Neural cell (in vitro differentiated cells): Measurements from ENCODE around the gene MAP6. TPM values are rescaled to one million over a fixed set of nuclear protein-coding genes. Genes with fewer than 3 reads are reported as not detected.

Source experiments
- H2AFZ ChIP-seq: fragments of 200-600, 300-800 bp; sonication (generic), shearing (Covaris generic); 2 replicates; pipeline ENCODE4 v1.6.0; 2014; ENCODE audit warnings: low read depth, mild to moderate bottlenecking, antibody characterized with exemption, low read length, moderate library complexity
- H3F3A ChIP-seq: fragments of 200-600 bp; shearing (Covaris generic); 2 replicates; pipeline ENCODE4 v1.6.1; 2016; ENCODE audit warnings: mild to moderate bottlenecking, moderate library complexity, mixed read lengths, antibody characterized with exemption, low read length; ENCODE audit not compliant: insufficient read depth, poor library complexity, severe bottlenecking
- H3K27ac ChIP-seq: fragments of 200-600, 300-800 bp; sonication (generic), shearing (Covaris generic); 2 replicates; pipeline ENCODE4 v1.5.1; 2014; ENCODE audit warnings: mild to moderate bottlenecking, low read length, moderate library complexity
- H3K27me3 ChIP-seq: fragments of 300-800, 200-600 bp; sonication (generic), shearing (Covaris generic); 2 replicates; pipeline ENCODE4 v1.6.0; 2014; ENCODE audit warnings: mild to moderate bottlenecking, low read depth, low read length, moderate library complexity; ENCODE audit not compliant: insufficient read depth
- H3K36me3 ChIP-seq: fragments of 300-800, 200-600 bp; sonication (generic), shearing (Covaris generic); 2 replicates; pipeline ENCODE4 v1.5.1; 2014; ENCODE audit warnings: mild to moderate bottlenecking, antibody characterized with exemption, low read length, moderate library complexity; ENCODE audit not compliant: insufficient read depth
- H3K4me2 ChIP-seq: fragments of 300-800, 200-600 bp; sonication (generic), shearing (Covaris generic); 2 replicates; pipeline ENCODE4 v1.6.0; 2014; ENCODE audit warnings: mild to moderate bottlenecking, low read length
- H3K4me3 ChIP-seq: fragments of 300-800, 200-600 bp; sonication (generic), shearing (Covaris generic); 2 replicates; pipeline ENCODE4 v1.5.1; 2014; ENCODE audit warnings: mild to moderate bottlenecking, low read length, moderate library complexity
- H3K79me2 ChIP-seq: fragments of 200-600 bp; shearing (Covaris generic); replicated peaks from 2 replicates; pipeline ENCODE4 v1.6.0; 2014; ENCODE audit warnings: mild to moderate bottlenecking, low read length, moderate library complexity; ENCODE audit not compliant: insufficient read depth
- H3K9ac ChIP-seq: fragments of 300-800, 200-600 bp; sonication (generic), shearing (Covaris generic); 2 replicates; pipeline ENCODE4 v1.6.1; 2016; ENCODE audit warnings: mild to moderate bottlenecking, low read length, mixed read lengths
- H3K9me2 ChIP-seq: fragments of 200-600 bp; shearing (Covaris generic); 2 replicates; pipeline ENCODE4 v1.6.1; 2016; ENCODE audit warnings: mild to moderate bottlenecking, low read length, mixed read lengths; ENCODE audit not compliant: insufficient read depth
- H3K9me3 ChIP-seq: fragments of 200-600, 300-800 bp; sonication (generic), shearing (Covaris generic); 2 replicates; pipeline ENCODE4 v1.6.1; 2016; ENCODE audit warnings: mild to moderate bottlenecking, mixed run types, low read length, moderate library complexity, mixed read lengths
- H4K20me1 ChIP-seq: fragments of 200-600 bp; shearing (Covaris generic); 2 replicates; pipeline ENCODE4 v1.6.1; 2016; ENCODE audit warnings: mild to moderate bottlenecking, mixed run types; ENCODE audit not compliant: insufficient read depth
- EP300 ChIP-seq: fragments of 450-650 bp; conservative IDR thresholded peaks from 2 replicates; pipeline ENCODE4 v1.6.1; 2014; ENCODE audit warnings: antibody characterized with exemption, mild to moderate bottlenecking, moderate library complexity; ENCODE audit not compliant: poor library complexity, severe bottlenecking
- EZH2 ChIP-seq: fragments of 200-600, 300-800 bp; shearing (Covaris generic), sonication (generic); IDR thresholded peaks from 2 replicates; pipeline ENCODE4 v1.6.1; 2014; ENCODE audit warnings: antibody characterized with exemption, low read length, borderline replicate concordance, mild to moderate bottlenecking; ENCODE audit not compliant: insufficient read depth, poor library complexity, severe bottlenecking
- MXI1 ChIP-seq: fragments of 450-650 bp; conservative IDR thresholded peaks from 2 replicates; pipeline ENCODE4 v1.6.1; 2014; ENCODE audit warnings: antibody characterized with exemption, mild to moderate bottlenecking; ENCODE audit not compliant: poor library complexity, severe bottlenecking
- POLR2AphosphoS5 ChIP-seq: IDR thresholded peaks from 2 replicates; pipeline ENCODE4 v1.6.1; 2012
- RAD21 ChIP-seq: fragments of 450-650 bp; conservative IDR thresholded peaks from 2 replicates; pipeline ENCODE4 v1.6.1; 2014; ENCODE audit warnings: antibody characterized with exemption, mild to moderate bottlenecking, moderate library complexity
- SMC3 ChIP-seq: fragments of 450-650 bp; conservative IDR thresholded peaks from 2 replicates; pipeline ENCODE4 v1.6.1; 2014; ENCODE audit warnings: antibody characterized with exemption, mild to moderate bottlenecking, moderate library complexity; ENCODE audit not compliant: poor library complexity
- TAF1 ChIP-seq: IDR thresholded peaks from 2 replicates; pipeline ENCODE4 v1.6.1; 2012; ENCODE audit warnings: low read depth
- polyA plus RNA-seq: library from polyadenylated mRNA; depleted of rRNA; stranded (reverse); fragments of >200 nt; gene quantifications from 2 replicates; pipeline ENCODE4 v1.2.3, GENCODE V29; 2014
- TF ChIP-seq, protein P1 (sequence below): fragments of 450-650 bp; IDR thresholded peaks from 2 replicates; pipeline ENCODE4 v1.5.1; 2014; ENCODE audit warnings: antibody characterized with exemption, mild to moderate bottlenecking, moderate library complexity; ENCODE audit not compliant: poor library complexity, severe bottlenecking
- TF ChIP-seq, protein P2 (sequence below): IDR thresholded peaks from 2 replicates; pipeline ENCODE4 v1.6.1; 2012; ENCODE audit warnings: borderline replicate concordance

The MAP6 gene
- polyA plus RNA-seq, 1 donor from 2014 or later: 178 TPM

DNA sequence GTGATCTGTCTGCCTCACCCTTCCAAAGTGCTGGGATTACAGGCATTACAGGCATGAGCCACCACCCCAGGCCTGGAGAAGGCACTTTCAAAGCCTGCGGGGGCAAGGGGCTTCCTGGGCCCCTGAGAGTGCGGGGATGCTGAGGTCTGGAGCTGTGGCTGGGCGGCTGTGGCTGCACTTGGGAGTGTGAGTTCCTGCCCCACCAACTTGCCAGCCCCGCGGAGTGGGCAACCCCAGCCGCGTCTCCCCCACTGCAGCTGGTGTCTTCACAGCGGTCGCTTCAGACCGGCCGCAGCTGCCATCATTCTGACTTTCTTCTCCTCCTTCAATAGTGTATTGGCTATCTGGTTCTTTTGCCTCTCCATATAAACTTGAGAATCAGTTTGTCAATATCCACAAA, 10.7 kb upstream of the MAP6 start:
- no peak overlapping the region for H3K4me2 ChIP-seq
- H3K9me2 ChIP-seq: no peaks in the 10 kb centered on the region
- H3K9me3 ChIP-seq: peaks cover 3% of the 10 kb centered on the region
- H2AFZ ChIP-seq: no peak overlapping the region
- H3K27me3 ChIP-seq: no peaks in the 10 kb centered on the region
- H3F3A ChIP-seq: no peaks in the 10 kb centered on the region
- H3K79me2 ChIP-seq: no peaks in the 10 kb centered on the region
- no peak overlapping the region for H3K27ac ChIP-seq
- no peak overlapping the region for H3K9ac ChIP-seq
- no peak for TF ChIP-seq EP300
- TF ChIP-seq, protein P1, sequence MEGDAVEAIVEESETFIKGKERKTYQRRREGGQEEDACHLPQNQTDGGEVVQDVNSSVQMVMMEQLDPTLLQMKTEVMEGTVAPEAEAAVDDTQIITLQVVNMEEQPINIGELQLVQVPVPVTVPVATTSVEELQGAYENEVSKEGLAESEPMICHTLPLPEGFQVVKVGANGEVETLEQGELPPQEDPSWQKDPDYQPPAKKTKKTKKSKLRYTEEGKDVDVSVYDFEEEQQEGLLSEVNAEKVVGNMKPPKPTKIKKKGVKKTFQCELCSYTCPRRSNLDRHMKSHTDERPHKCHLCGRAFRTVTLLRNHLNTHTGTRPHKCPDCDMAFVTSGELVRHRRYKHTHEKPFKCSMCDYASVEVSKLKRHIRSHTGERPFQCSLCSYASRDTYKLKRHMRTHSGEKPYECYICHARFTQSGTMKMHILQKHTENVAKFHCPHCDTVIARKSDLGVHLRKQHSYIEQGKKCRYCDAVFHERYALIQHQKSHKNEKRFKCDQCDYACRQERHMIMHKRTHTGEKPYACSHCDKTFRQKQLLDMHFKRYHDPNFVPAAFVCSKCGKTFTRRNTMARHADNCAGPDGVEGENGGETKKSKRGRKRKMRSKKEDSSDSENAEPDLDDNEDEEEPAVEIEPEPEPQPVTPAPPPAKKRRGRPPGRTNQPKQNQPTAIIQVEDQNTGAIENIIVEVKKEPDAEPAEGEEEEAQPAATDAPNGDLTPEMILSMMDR: no peak
- no peak for TF ChIP-seq MXI1
- TF ChIP-seq POLR2AphosphoS5: no peak
- no peak for TF ChIP-seq SMC3
- no peak for TF ChIP-seq TAF1
- no peak for TF ChIP-seq EZH2
- no peak for TF ChIP-seq RAD21
- TF ChIP-seq, protein P2, sequence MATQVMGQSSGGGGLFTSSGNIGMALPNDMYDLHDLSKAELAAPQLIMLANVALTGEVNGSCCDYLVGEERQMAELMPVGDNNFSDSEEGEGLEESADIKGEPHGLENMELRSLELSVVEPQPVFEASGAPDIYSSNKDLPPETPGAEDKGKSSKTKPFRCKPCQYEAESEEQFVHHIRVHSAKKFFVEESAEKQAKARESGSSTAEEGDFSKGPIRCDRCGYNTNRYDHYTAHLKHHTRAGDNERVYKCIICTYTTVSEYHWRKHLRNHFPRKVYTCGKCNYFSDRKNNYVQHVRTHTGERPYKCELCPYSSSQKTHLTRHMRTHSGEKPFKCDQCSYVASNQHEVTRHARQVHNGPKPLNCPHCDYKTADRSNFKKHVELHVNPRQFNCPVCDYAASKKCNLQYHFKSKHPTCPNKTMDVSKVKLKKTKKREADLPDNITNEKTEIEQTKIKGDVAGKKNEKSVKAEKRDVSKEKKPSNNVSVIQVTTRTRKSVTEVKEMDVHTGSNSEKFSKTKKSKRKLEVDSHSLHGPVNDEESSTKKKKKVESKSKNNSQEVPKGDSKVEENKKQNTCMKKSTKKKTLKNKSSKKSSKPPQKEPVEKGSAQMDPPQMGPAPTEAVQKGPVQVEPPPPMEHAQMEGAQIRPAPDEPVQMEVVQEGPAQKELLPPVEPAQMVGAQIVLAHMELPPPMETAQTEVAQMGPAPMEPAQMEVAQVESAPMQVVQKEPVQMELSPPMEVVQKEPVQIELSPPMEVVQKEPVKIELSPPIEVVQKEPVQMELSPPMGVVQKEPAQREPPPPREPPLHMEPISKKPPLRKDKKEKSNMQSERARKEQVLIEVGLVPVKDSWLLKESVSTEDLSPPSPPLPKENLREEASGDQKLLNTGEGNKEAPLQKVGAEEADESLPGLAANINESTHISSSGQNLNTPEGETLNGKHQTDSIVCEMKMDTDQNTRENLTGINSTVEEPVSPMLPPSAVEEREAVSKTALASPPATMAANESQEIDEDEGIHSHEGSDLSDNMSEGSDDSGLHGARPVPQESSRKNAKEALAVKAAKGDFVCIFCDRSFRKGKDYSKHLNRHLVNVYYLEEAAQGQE: no peak
- no peaks in the 10 kb centered on the region for H3K36me3 ChIP-seq
- no peaks in the 10 kb centered on the region for H4K20me1 ChIP-seq
- H3K4me3 ChIP-seq: no peak overlapping the region

DNA sequence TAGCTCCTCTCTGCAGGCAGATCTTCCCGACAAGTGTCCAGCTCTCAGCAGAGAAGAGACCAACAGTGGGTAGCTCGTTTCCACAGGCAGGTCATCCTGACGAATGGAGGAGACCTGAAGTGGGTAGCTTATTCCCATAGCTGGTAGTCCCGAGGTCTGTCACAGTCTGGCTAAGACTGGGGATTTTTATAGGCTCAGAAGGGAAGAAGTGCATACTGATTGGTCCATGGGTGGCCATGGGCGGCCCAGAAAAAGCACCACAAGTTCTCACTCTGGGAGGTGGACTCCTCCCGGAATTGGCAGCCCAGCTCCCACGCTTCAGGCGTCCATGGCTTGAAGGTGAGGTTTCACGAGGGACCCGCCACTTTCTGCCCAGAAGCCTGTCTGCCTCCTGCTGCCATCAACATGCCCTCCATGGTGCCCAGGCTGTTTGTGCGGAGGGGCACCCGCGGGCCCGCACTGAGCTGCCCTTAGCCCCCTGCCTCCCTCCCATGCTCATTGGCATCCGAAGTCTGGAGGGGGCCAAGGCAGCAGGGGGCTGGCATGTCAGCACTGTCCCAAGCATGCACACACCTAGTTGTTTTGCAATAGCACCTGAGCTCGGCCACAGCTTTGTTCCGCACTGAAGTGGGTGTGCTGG, 9.9 kb upstream of the MAP6 start:
- H3K36me3 ChIP-seq: no peaks in the 10 kb centered on the region
- H3K27me3 ChIP-seq: no peaks in the 10 kb centered on the region
- no peak overlapping the region for H3K9ac ChIP-seq
- H2AFZ ChIP-seq: no peak overlapping the region
- no peaks in the 10 kb centered on the region for H4K20me1 ChIP-seq
- no peaks in the 10 kb centered on the region for H3K79me2 ChIP-seq
- no peaks in the 10 kb centered on the region for H3K9me2 ChIP-seq
- TF ChIP-seq MXI1: no peak
- TF ChIP-seq POLR2AphosphoS5: no peak
- no peak for TF ChIP-seq RAD21
- TF ChIP-seq, protein P2: no peak
- no peak for TF ChIP-seq EP300
- TF ChIP-seq EZH2: no peak
- TF ChIP-seq TAF1: no peak
- H3K4me2 ChIP-seq: no peak overlapping the region
- H3F3A ChIP-seq: no peaks in the 10 kb centered on the region
- no peak overlapping the region for H3K4me3 ChIP-seq
- no peak overlapping the region for H3K27ac ChIP-seq
- peaks cover 3% of the 10 kb centered on the region for H3K9me3 ChIP-seq
